ENCODE results near the gene TMTC3.

DNA sequence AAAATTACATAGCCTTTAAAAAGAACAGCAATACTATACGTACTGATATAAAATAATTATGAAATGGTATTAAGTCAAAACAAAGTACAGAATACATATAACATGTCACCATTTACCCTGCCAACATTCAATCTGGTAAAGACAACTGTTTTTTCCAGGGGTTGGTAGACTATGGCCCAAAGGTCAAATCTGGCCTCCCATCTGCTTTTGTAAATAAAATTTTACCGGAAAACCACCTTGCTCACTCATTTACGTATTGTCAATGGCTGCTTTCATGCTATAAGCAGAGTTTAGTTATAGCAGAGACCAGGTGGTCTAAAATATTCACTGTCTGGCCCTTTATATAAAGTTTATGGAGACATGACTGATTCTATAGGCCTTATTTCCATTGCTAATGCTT is 14.3 kb upstream of the TMTC3 start:
- TF ChIP-seq, protein P1, sequence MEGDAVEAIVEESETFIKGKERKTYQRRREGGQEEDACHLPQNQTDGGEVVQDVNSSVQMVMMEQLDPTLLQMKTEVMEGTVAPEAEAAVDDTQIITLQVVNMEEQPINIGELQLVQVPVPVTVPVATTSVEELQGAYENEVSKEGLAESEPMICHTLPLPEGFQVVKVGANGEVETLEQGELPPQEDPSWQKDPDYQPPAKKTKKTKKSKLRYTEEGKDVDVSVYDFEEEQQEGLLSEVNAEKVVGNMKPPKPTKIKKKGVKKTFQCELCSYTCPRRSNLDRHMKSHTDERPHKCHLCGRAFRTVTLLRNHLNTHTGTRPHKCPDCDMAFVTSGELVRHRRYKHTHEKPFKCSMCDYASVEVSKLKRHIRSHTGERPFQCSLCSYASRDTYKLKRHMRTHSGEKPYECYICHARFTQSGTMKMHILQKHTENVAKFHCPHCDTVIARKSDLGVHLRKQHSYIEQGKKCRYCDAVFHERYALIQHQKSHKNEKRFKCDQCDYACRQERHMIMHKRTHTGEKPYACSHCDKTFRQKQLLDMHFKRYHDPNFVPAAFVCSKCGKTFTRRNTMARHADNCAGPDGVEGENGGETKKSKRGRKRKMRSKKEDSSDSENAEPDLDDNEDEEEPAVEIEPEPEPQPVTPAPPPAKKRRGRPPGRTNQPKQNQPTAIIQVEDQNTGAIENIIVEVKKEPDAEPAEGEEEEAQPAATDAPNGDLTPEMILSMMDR (IDR thresholded peaks at IDR 0.05), result no peak
- TF ChIP-seq POLR2AphosphoS5 (IDR thresholded peaks at IDR 0.05) (no peak), POLR2A (IDR thresholded peaks at IDR 0.05) (no peak)
